Natural killer cell (primary cell): ENCODE results near the gene LPCAT2. TPM values are rescaled to one million over a fixed set of nuclear protein-coding genes. Genes with fewer than 3 reads are reported as not detected.

Experiments used
- ATAC-seq, 3 donors: fragments of 150-1000 bp in 2 of 3; fragments of 200-7000 bp in 1 of 3; cut with Tn5 transposase; 1 replicate in 1 of 3; 2 replicates in 2 of 3; pipeline ENCODE4 v1.10.0; 2021; ENCODE audit warnings: mild to moderate bottlenecking in 2 of 3, moderate library complexity in 2 of 3
- DNase-seq, 2 donors: peaks; one replicate each; pipeline versions ENCODE4 v3.0.0 to v3.0.0-alpha.2; 2013 to 2021; ENCODE audit warnings: mixed read lengths in 1 of 2
- H3K27ac ChIP-seq: one replicate; pipeline ENCODE4 v1.5.1; 2013; ENCODE audit warnings: mild to moderate bottlenecking, low read length
- H3K27me3 ChIP-seq: one replicate; pipeline ENCODE4 v1.6.1; 2013; ENCODE audit warnings: low read length; ENCODE audit not compliant: control insufficient read depth, insufficient read depth
- H3K36me3 ChIP-seq: one replicate; pipeline ENCODE4 v1.6.1; 2013; ENCODE audit warnings: low read length; ENCODE audit not compliant: control insufficient read depth, insufficient read depth
- H3K4me1 ChIP-seq: one replicate; pipeline ENCODE4 v1.6.1; 2013; ENCODE audit warnings: low read length; ENCODE audit not compliant: control insufficient read depth, insufficient read depth
- H3K4me3 ChIP-seq: one replicate; pipeline ENCODE4 v1.5.1; 2013; ENCODE audit warnings: low read length
- H3K9me3 ChIP-seq: one replicate; pipeline ENCODE4 v1.6.1; 2013; ENCODE audit warnings: low read length; ENCODE audit not compliant: control insufficient read depth, insufficient read depth
- H3K27ac Mint-ChIP-seq, 2 donors: one replicate each; pipeline ENCODE4 v1.8.0; 2022; ENCODE audit warnings: mild to moderate bottlenecking in 2 of 2, mixed read lengths in 2 of 2, moderate library complexity in 1 of 2
- H3K27me3 Mint-ChIP-seq, 2 donors: one replicate each; pipeline ENCODE4 v1.8.0; 2022; ENCODE audit warnings: low read depth in 2 of 2, mixed read lengths in 2 of 2
- H3K36me3 Mint-ChIP-seq: one replicate; pipeline ENCODE4 v1.8.0; 2022; ENCODE audit warnings: mixed read lengths
- H3K4me1 Mint-ChIP-seq, 2 donors: one replicate each; pipeline ENCODE4 v1.8.0; 2022; ENCODE audit warnings: mixed read lengths in 2 of 2
- H3K4me3 Mint-ChIP-seq: one replicate; pipeline ENCODE4 v1.8.0; 2022; ENCODE audit warnings: mild to moderate bottlenecking, moderate library complexity, mixed read lengths
- H3K9me3 Mint-ChIP-seq, 2 donors: one replicate each; pipeline ENCODE4 v1.8.0; 2022; ENCODE audit warnings: mixed read lengths in 2 of 2
- CTCF ChIP-seq: fragments of 200-600 bp; IDR thresholded peaks from one replicate; pipeline ENCODE4 v1.8.0; 2022; ENCODE audit warnings: antibody characterized with exemption
- WGBS: methylation state at CpG from one replicate; pipeline ENCODE4 v1.1.7; 2013; ENCODE audit warnings: missing lambda C conversion rate; ENCODE audit not compliant: insufficient coverage; 5-methylcytosine and 5-hydroxymethylcytosine counted together
- intact Hi-C: fragments of 100-400 bp; cut with micrococcal nuclease; formaldehyde crosslinking; loops from one replicate; pipeline ENCODE4 v1.14.2; 2022
- total RNA-seq, 4 donors: library from RNA; stranded (reverse); fragments of 120-200 nt in 1 of 4; gene quantifications; one replicate each; pipeline versions ENCODE4 v1.2.3 to v1.2.4, GENCODE V29; 2013 to 2022

LPCAT2 gene
- total RNA-seq, 3 donors from 2014 or later (not counting 1 experiment from before 2014, with no cell fraction given), result 1.6 to 23.5 (median 3.1) TPM

GRCh38 chr16:55468352-55468990 is 40.4 kb upstream of the LPCAT2 start:
- Histone ChIP-seq H3K4me1 (peaks cover 2% of the 10 kb centered on the region), H3K36me3 (no peaks in the 10 kb centered on the region), H3K4me3 (no peak overlapping the region), H3K27me3 (no peaks in the 10 kb centered on the region), H3K9me3 (no peaks in the 10 kb centered on the region), H3K27ac (no peak overlapping the region)
- no peaks in the 10 kb centered on the region for H3K27me3 Mint-ChIP-seq
- H3K4me3 Mint-ChIP-seq, result no peak overlapping the region
- TF ChIP-seq CTCF, result no peak
- H3K27ac Mint-ChIP-seq, result no peak overlapping the region
- H3K9me3 Mint-ChIP-seq, result no peaks in the 10 kb centered on the region
- 66% methylated on average over 7 of the region's 7 CpGs for WGBS
- intact Hi-C loops, result loop anchor here (5.0 kb wide), 2 partner anchors 234 to 1916 kb away; no protein-coding TSS in a partner anchor
- peaks cover 0 to 3% of the 10 kb centered on the region in 2 donors for H3K4me1 Mint-ChIP-seq
- no peak for ATAC-seq
- H3K36me3 Mint-ChIP-seq, result no peaks in the 10 kb centered on the region
- no peak for DNase-seq

- Histone ChIP-seq H3K4me1 (peaks cover 2% of the 10 kb centered on the region), H3K9me3 (no peaks in the 10 kb centered on the region), H3K4me3 (no peak overlapping the region), H3K27ac (no peak overlapping the region), H3K36me3 (no peaks in the 10 kb centered on the region), H3K27me3 (no peaks in the 10 kb centered on the region)
- peaks cover 0 to 3% of the 10 kb centered on the region in 2 donors for H3K4me1 Mint-ChIP-seq
- no peaks in the 10 kb centered on the region for H3K9me3 Mint-ChIP-seq
- no peak overlapping the region for H3K4me3 Mint-ChIP-seq
- 91% methylated on average over 9 of the region's 9 CpGs for WGBS
- no peaks in the 10 kb centered on the region for H3K27me3 Mint-ChIP-seq
- no peak for ATAC-seq
- no peaks in the 10 kb centered on the region for H3K36me3 Mint-ChIP-seq
- DNase-seq, result no peak
- no peak overlapping the region for H3K27ac Mint-ChIP-seq
- TF ChIP-seq CTCF, result no peak
- intact Hi-C loops, result loop anchor here (5.0 kb wide), 2 partner anchors 232 to 1918 kb away; no protein-coding TSS in a partner anchor
Observed at GRCh38 chr16:55469821-55470532, 38.9 kb upstream of the LPCAT2 start.

GRCh38 chr16:55470533-55471371 is 38.1 kb upstream of the LPCAT2 start:
- peaks cover 0 to 2% of the 10 kb centered on the region in 2 donors for H3K27me3 Mint-ChIP-seq
- no peak for ATAC-seq
- intact Hi-C loops, result no loop called here
- Histone ChIP-seq H3K9me3 (no peaks in the 10 kb centered on the region), H3K4me1 (no peaks in the 10 kb centered on the region), H3K4me3 (no peak overlapping the region), H3K27ac (no peak overlapping the region), H3K36me3 (no peaks in the 10 kb centered on the region), H3K27me3 (no peaks in the 10 kb centered on the region)
- H3K36me3 Mint-ChIP-seq, result no peaks in the 10 kb centered on the region
- no peak for DNase-seq
- no peak for TF ChIP-seq CTCF
- no peaks in the 10 kb centered on the region for H3K9me3 Mint-ChIP-seq
- 79% methylated on average over 7 of the region's 7 CpGs for WGBS
- H3K4me3 Mint-ChIP-seq, result no peak overlapping the region
- H3K27ac Mint-ChIP-seq, result no peak overlapping the region
- no peaks in the 10 kb centered on the region for H3K4me1 Mint-ChIP-seq
